ENCODE measurements around the gene PIK3CD. TPM values are rescaled to one million over a fixed set of nuclear protein-coding genes. Genes with fewer than 3 reads are reported as not detected.

Gene PIK3CD
- total and polyA plus RNA-seq, 2 donors (not counting 3 experiments of a cell fraction or from before 2014, with no cell fraction given): 3.5 to 5.2 TPM

DNA sequence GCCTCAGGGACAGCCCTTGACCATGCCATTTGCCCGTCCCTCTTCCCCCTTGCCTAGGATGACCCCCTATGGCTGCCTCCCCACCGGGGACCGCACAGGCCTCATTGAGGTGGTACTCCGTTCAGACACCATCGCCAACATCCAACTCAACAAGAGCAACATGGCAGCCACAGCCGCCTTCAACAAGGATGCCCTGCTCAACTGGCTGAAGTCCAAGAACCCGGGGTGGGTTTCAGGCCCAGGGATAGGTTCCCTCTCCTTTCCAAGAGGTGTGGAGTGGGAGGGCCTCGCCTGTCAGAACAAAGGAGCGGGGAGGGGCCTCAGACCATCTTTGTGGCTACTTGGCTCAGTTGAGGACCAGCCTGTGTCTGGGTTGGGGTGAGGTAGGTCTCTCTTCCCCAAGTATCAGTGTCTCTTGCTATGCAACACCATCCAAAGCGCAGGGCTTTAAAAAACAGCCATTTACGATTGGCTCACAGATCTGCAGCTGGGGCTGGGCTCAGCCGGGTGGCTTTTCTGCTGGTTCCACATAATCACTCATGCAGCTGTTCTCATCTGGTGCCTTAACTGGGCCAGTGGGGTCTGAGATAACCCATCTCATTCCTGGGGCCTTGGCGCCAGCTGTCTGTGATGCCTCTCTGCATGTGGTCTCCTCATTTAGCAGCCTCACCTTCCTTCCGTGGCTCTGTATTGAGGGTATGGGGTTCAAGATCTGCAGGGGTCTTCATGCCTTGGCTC, 71.7 kb downstream of the PIK3CD start:
- ChIA-PET POLR2A (no interaction called here), CTCF (interaction anchor here (0.6 to 1.0 kb wide), 2 partner anchors 107 to 143 kb away, joined by 3 to 5 read pairs; no protein-coding TSS in a partner anchor)
- Histone ChIP-seq H3K79me2 (ENCODE audit: control insufficient read depth, insufficient read depth, low read length) (no peaks in the 10 kb centered on the region), H4K20me1 (replicated peaks; ENCODE audit: control insufficient read depth, extremely low read depth, insufficient read depth, low read length) (no peaks in the 10 kb centered on the region), H3K9ac (replicated peaks; ENCODE audit: extremely low read depth, insufficient read depth, low read length) (no peak overlapping the region), H3K9me3 (replicated peaks; ENCODE audit: control insufficient read depth, insufficient read depth, low read length) (no peaks in the 10 kb centered on the region), H2AFZ (ENCODE audit: low read depth, low read length) (no peak overlapping the region), H3K4me3 (replicated peaks in 1 of 3; ENCODE audit: insufficient read depth in 1 of 3, low read depth in 1 of 3, low read length in 3 of 3) (no peak overlapping the region), H3K9me1 (replicated peaks; ENCODE audit: control insufficient read depth, extremely low read depth, insufficient read depth, low read length) (no peaks in the 10 kb centered on the region), H3K4me2 (ENCODE audit: insufficient read depth, low read length) (no peak overlapping the region), H3K36me3 (ENCODE audit: control insufficient read depth in 2 of 2, extremely low read depth in 1 of 2, insufficient read depth in 2 of 2, low read length in 2 of 2) (no peaks in the 10 kb centered on the region), H3K27ac (ENCODE audit: insufficient read depth, low read depth, low read length) (no peak overlapping the region), H3K4me1 (ENCODE audit: control insufficient read depth, extremely low read depth, insufficient read depth, low read length) (no peaks in the 10 kb centered on the region), H3K27me3 (ENCODE audit: control insufficient read depth in 2 of 2, insufficient read depth in 2 of 2, low read length in 2 of 2) (no peaks in the 10 kb centered on the region)
- intact Hi-C loops (cut with micrococcal nuclease) (no loop called here), dilution Hi-C loops (cut with MboI; ENCODE audit: extremely low pct_ligation_motif_present, low sequenced_read_pairs) (no loop called here)
- no peak for FAIRE-seq
- DNase-seq (ENCODE audit: low read depth, low spot score): no peak
- no TSS peak for BruUV-seq (replicated peaks)
- TF ChIP-seq MYC (IDR thresholded peaks at IDR 0.05; ENCODE audit: low read depth, low read length) (no peak), CTCF (IDR thresholded peaks at IDR 0.05; ENCODE audit: extremely low read depth in 1 of 2, insufficient read depth in 1 of 2, low read depth in 1 of 2, low read length in 2 of 2) (no peak), EZH2 (IDR thresholded peaks at IDR 0.05; ENCODE audit: borderline replicate concordance, low read depth, low read length, severe bottlenecking) (no peak), POLR2AphosphoS5 (IDR thresholded peaks at IDR 0.05; ENCODE audit: insufficient read depth, low read depth, low read length) (no peak), GATA2 (IDR thresholded peaks at IDR 0.05; ENCODE audit: insufficient read depth, insufficient read length, low read depth, low read length) (no peak), FOS (IDR thresholded peaks at IDR 0.05; ENCODE audit: borderline replicate concordance, insufficient read depth, low read length) (no peak)
- TF ChIP-seq, protein P1, sequence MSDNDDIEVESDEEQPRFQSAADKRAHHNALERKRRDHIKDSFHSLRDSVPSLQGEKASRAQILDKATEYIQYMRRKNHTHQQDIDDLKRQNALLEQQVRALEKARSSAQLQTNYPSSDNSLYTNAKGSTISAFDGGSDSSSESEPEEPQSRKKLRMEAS (IDR thresholded peaks at IDR 0.05; ENCODE audit: insufficient read depth, insufficient read length): no peak
